GM12874 (cell line): ENCODE data around the gene EMX1.

Source experiments
- TF ChIP-seq, protein P1 (sequence below): IDR thresholded peaks from 2 replicates; pipeline ENCODE4 v1.5.1; 2011; ENCODE audit warnings: low read depth, mild to moderate bottlenecking, control low read depth, low read length, moderate library complexity; ENCODE audit not compliant: insufficient read depth

EMX1 gene

DNA sequence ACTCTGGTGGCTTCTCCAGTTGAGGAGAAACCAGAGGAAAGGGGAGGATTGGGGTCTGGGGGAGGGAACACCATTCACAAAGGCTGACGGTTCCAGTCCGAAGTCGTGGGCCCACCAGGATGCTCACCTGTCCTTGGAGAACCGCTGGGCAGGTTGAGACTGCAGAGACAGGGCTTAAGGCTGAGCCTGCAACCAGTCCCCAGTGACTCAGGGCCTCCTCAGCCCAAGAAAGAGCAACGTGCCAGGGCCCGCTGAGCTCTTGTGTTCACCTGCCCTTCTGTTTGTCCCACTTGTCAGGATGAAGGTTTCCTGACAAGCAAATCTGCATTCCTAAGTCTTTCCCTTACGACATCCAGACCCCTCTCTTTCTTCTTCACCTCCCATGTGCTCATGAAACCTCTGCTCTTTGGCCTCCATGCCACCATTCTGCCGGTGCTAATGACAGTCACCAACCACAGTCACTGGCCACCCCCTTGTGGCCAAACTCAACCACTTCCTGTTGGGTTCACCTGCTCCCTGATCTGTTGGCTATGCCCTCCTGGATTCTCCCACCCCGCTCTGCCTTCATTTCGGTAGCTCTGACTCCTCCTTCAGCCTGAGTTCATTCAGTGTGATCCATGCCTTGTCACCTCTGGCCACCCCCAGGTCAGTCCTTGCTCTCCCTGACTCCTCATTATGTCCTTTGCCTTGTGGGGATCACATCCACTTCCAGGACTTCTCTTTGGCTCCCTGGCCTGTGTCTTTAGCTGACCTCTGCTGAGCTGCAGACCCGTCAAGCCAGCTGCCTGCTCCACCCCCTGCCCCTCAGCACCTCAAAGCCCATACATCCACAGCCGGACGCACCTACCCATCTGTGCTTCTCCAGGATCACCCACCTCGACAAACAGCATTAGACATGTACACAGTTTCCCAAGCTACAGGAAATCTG lies 17.6 kb downstream of the EMX1 start:
- TF ChIP-seq, protein P1, sequence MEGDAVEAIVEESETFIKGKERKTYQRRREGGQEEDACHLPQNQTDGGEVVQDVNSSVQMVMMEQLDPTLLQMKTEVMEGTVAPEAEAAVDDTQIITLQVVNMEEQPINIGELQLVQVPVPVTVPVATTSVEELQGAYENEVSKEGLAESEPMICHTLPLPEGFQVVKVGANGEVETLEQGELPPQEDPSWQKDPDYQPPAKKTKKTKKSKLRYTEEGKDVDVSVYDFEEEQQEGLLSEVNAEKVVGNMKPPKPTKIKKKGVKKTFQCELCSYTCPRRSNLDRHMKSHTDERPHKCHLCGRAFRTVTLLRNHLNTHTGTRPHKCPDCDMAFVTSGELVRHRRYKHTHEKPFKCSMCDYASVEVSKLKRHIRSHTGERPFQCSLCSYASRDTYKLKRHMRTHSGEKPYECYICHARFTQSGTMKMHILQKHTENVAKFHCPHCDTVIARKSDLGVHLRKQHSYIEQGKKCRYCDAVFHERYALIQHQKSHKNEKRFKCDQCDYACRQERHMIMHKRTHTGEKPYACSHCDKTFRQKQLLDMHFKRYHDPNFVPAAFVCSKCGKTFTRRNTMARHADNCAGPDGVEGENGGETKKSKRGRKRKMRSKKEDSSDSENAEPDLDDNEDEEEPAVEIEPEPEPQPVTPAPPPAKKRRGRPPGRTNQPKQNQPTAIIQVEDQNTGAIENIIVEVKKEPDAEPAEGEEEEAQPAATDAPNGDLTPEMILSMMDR = peak; percentile 45; the same call in 1 of the 2 replicates

DNA sequence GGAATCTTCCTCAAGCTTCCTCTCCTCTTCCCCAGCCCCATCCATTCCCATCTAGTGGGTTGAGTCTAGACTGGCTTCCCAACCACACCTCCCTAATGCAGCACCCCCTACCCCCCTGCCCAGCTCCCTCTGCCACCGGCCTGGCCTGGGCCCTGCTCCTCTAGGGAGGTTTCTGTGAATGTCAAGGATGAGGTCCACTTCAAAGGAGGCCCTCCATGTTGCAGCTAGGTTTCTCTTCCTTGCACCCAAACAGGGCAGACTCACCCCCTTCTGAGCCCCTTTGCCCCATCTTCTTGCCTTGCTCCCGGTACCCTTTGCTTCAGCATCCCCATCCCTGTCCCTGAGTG lies 18.3 kb downstream of the EMX1 start:
- TF ChIP-seq, protein P1 = no peak

GRCh38 chr2:72936660-72937355 lies 19.5 kb downstream of the EMX1 start:
- TF ChIP-seq, protein P1 = no peak

GRCh38 chr2:72937356-72937669 lies 20.0 kb downstream of the EMX1 start:
- TF ChIP-seq, protein P1 = no peak

DNA sequence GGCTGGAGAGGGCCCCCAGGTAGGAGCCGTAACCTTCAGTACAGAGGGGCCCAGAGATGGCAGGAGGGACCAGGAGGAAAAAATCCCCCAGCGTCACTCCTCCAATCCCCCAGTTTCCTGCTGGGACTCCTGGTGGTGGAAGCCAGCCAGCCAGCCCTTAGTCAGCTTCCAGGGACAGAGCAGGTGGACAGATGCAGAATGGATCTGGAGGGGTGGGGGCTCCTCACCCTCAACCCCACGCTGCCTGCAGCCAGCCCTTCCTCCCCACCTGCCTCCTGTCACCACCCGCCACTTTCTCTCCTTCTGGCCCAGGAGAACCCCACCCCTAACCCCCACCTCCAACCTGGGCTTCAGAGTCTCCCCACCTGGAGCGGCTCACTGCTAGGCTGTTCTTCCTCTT lies 21.1 kb downstream of the EMX1 start:
- TF ChIP-seq, protein P1 = no peak

DNA sequence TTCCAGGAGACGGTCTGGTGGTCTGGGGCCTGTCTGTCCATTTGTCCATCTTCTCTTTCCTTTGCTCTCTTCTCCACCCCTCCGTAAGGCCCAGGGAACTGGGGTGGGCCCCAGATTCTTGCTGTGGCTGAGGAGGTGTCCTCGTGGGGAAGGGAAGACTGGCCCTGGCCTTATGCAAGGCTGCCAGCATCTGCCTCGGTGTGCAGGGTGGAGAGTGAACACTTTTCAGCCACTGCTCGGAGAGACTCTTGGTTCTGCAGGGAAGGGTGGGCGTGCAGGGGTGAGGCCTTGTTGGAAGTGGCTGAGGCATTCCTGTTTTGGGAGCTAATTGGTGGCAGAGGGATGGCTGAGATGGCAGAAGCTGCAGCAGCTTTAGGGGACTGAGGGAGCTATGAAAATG lies 23.0 kb downstream of the EMX1 start:
- TF ChIP-seq, protein P1 = no peak

GRCh38 chr2:72940786-72941185 lies 23.5 kb downstream of the EMX1 start:
- TF ChIP-seq, protein P1 = no peak
